COLO668 (cell line): ENCODE data around the gene MRTFA.
"Not testable (repeated sequence)": the region's sequence is repeated elsewhere in the genome, so short reads cannot be mapped to it uniquely, and the experiment has no call there.

ENCODE experiments used
- DNase-seq: peaks from one replicate; lab custom pipeline; 2025; ENCODE audit not compliant: unreplicated experiment; lab: John Stamatoyannopoulos, UW

The MRTFA gene

DNA sequence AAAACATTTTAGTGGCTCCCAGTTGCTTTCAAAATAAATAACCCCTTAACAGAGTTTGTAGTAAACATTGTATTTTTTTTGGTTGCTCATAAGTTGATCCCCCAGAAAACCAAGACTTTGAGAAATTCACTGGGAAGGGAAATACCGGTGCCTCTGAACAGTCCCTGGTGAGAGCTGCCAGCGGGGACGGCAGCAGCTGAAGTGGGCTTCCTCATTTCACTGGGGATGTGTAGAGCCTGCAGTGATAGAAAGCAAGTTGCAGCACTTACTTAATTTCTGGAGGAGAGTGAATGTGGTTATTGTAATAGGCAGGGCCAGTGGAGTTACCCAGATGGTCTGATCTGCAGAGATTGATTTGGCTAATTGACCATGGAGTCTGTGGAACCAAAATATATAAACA, 24.2 kb upstream of the MRTFA start:
- no peak for DNase-seq

DNA sequence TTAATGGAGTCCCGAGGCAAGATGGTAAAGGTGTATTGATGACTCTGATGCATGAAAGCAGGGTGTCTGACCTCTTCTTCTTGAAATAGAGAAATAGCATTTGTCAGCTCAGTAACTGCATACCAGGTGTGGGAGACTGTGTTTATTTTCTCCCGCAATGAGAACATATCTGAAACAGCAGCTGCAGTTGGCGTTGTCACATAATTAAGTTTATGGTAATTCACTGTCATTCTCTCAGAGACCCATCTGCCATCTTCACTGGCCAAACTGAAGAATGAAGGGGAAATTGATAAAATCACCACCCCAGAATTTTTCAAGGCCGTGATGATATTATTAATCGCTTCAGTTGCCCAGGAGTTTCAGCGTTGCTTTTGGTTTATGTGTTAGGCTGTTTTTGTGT, 22.6 kb upstream of the MRTFA start:
- DNase-seq = no peak

DNA sequence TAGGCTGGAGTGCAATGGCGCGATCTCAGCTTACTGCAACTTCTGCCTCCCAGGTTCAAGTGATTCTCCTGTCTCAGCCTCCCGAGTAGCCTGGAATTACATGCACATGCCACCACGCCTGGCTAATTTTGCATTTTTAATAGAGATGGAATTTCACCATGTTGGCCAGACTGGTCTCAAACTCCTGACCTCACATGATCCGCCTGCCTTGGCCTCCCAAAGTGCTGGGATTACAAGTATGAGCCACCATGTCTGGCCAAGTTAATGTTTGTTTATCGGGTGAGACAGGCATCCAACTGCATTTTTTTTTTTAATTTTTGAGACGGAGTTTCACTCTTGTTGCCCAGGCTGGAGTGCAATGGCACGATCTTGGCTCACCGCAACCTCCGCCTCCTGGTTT, 20.1 kb upstream of the MRTFA start:
- DNase-seq = not testable (repeated sequence)

DNA sequence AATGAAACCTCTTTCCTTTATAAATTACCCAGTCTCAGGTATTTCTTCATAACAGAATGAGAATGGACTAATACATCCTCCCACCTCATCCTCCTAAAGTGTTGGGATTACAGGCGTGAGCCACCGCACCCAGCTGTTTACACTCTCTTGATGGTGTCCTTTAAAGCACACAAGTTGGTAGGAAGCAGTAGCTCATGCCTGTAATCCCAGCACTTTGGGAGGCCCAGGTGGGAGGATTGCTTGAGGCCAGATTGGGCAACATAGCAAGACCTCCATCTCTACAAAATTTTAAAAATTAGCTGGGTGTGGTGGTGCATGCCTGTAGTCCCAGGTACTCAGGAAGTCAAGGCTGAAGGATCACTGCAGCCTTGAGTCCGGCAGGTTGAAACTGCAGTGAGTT, 19.4 kb upstream of the MRTFA start:
- DNase-seq = not testable (repeated sequence)

DNA sequence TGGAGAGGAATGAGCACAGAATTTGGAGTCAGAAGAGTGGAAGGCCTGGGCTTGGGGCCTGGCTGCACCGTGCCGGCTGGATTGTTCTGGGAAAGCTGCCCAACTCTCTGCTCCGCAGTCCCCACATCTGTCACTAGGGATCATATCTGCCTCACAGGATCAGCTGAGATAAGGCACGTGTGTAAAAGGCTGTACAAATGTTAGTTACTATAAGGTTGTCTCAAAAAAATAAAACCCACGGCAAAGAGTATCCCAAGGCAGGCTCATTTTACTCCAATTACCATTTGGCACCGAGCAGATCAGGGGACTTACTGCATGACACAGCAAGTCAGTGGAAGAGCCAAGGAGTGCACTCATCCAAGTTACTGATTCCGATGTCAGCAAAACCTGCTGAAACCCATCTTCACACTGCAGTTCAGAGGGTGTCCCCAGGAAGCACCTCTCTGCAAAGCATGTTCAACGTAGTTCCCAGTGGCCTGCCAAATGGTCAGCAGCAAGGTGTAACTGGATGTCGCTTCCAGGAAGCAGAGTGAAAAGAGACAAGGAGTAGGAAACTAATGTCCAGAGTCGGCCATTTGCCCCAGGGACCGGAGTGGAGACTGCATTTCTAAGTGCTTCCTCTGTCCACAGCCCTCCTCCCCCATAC, 18.1 kb upstream of the MRTFA start:
- DNase-seq = peak; percentile 21

DNA sequence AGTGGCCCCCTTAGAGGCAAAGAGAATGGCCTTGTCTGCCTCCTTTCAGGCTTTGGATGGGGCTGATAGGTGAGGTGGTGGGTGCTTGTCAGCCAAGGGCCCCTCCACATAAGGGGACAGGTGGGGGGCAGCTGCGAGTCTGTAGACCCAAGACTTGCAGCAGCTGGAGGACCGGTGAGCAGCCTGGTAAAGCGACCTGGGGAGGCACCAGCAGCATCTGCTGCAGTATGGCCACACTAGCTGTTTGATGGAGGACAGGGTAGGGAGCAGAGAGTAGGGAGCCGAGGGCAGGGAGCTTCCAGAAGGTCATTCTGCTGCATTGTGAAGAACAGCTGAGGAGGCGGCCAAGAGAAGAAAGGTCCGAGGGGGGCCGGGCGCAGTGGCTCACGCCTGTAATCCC, 16.8 kb upstream of the MRTFA start:
- no peak for DNase-seq

DNA sequence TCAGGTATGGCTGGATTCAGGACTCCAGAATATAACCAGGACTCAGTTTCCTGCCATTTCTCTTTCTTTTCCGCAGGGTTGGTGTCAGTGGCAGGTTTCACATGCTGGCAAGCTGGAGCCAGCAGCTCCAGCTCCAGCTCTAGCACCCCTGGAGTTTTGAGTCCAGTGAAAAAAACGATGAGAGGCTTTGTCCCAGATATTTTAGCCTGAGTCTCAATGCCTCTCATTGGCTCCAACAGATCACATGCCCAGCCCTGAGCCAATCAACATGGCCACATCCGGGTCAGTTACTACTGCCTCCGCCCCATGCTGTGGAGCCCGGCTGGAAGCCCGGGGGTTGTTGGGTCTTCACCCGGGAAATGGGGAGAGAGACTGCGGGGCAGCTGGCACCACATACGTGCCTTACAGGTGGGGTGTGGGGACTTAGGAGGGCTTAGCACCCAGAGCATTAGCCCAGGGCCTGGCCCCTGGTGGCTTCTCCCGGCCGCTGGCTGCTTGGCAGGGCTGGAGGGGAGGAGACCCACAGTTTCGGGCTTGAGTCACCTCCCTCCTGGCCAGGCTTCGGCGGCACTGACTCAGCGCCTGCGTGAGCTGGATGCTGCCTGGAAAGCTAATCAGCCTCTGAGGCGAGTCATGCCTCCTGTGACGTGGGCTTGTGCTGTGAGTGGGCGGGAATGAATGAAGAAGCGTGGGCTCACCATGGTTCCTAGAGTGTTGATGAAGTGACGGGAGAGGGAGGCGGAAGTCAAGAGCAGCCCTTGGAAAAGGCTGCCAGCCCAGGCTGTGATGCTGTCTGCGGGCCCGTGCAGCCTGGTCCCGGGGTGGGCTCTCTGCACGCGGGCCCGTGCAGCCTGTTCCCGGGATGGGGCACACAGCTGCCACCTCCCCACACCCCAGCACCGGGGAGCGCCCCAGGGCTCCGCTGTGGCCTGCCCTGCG, 15.3 kb upstream of the MRTFA start:
- peak; percentile 89 for DNase-seq

DNA sequence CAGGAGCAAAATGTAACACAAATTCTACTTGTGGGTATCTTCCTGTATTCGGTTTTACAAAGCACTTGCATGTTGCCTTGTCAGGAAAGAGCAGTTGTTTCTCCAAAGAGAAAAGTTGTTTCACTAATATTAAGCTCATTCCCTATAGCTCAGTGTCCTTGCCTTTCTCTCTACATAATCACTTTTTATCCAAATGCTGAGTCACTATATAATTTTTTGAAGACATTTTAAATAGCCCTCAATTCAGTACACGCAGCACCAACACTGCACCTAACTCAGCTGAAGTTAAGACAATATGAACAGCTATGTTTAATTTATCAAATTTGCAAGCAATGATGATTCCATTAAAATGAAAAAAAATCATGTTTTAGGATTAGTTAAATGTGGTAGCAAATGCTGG, 14.5 kb upstream of the MRTFA start:
- DNase-seq = no peak

DNA sequence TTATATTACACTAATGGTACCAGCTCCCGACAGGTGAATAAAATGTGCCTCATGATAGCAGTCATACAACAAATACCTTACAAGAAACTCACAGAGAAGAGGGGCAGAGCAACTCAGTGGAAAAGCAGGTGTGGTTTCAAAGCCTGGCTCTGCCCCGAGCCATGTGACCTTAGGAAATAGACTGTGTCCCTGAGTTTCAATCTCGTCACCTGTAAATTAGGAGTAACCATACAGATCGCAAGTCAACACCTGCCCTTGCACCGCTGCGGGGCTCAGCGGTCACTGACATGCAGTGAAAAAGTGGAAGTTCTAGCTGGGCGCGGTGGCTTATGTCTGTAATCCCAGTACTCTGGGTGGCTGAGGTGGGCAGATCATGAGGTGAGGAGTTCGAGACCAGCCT, 11.9 kb upstream of the MRTFA start:
- no peak for DNase-seq

DNA sequence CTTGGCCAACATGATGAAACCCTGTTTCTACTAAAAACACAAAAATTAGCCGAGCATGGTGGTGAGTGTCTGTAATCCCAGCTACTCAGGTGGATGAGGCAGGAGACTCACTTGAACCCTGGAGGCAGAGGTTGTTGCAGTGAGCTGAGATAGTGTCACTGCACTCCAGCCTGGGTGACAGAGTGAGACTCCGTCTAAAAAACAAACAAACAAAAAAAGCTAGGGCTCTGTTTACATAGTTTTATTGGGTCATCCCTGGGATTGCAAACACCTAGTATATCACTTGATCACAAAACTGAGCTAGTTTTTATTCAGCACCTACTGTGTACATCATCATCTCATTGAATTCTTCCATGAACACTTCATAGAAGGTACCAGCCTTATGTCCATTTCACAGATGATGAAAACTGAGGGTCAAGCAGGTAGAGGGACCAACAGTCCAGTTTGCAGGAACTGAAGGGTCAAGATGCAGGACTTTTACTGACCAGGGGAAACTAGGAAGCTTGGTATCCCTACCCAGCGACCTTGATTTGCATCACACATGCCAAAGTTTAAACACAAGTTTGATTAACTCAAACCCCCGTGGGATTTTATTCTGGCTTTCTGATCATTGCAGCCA, 9.2 kb upstream of the MRTFA start:
- no peak for DNase-seq

DNA sequence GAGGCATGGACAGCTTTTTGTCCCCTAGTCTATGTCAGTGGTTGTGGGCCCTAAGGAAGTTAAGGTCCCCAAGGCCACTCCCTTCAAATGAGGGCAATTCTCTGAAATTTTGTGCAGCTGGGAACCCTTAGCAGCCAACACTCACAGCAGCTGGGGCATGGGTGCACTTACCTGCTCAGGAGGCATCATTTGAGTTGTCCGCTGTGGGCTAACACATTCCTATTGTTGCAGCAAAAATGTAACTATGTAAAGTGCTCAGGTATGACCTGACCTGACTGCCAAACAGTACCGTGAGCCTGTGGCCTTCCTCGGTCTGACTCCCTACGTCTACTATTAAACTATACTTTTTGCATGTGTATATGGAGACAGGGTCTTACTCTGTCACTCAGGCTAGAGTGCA, 5.8 kb upstream of the MRTFA start:
- no peak for DNase-seq

DNA sequence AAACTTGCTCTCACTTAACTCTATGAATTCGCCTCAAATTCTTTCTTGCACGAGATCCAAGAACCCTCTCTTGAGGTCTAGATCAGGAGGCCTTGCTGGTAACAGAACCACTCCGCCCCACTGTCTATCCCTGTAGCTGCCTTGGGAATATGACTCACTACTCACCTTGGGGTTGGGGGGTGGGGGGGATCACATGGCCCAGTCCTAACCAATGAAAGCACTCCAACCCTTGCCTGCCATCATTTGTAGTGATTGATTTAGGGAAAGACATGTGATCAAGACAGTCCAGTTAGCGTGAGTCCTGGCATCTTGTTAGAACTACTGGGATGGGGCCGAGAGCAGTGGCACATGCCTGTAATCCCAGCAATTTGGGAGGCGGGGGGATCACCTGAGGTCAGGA, 4.8 kb upstream of the MRTFA start:
- DNase-seq = no peak

DNA sequence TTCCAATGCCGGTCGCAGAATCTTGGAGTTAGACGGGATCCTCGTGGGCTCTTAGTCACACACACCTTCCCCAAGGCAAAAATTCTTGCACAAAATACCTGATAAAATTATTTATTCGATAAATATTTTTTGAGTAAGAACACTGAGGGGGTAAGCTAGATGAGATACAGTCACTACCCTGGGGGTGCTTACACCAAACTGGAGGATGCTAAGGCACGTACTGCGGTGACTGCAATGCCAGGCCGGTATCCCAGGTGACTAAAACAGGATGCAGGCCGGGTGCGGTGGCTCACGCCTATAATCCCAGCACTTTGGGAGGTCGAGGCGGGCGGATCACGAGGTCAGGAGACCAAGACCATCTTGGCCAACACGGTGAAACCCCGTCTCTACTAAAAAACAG, 1.7 kb upstream of the MRTFA start:
- DNase-seq = no peak

DNA sequence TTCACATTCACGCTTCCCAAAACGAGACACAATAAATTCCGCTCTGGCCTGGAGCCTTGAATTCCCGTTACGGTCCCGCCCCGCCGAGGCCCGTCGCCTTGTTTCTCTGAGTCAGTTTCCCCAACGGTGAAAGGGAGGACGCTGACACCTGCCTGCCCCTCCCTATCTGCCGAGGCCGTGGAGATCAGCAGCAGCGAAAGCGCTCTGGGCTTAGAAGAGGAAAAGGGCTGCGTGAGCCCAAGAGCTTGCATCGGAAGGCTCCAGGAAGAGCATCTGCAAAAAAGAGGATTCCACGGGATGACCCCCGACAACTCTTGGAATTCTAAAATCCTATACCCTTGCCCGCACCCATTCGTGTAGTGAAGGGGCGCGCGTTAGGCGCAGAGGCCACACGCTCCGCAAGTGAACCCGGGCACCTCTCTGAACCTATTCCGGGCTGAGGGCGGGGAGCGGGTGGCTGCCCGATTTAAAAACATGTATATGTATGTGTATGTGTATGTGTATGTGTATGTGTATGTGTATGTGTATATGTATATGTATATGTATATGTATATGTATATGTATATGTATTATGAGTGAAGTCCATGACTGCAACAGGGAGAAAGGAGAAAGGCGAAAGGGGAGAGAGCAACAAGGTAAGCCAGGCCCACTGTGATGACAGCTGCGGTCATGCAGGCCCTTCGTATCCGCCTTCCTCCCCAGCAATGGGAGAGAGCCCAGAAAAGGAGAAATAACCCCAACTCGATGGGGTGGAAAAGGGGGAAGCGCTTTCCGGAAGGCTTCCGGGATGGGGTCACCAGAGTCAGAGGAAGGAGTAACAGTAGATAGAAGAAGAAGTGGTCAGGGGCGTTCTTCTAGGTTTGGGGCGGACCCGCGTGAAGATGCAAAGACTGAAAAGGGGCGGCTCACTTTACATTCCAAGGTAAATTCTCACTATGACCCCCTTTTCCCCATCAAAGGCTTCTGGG, 948 bp upstream of the MRTFA start:
- peak; percentile 56 for DNase-seq

DNA sequence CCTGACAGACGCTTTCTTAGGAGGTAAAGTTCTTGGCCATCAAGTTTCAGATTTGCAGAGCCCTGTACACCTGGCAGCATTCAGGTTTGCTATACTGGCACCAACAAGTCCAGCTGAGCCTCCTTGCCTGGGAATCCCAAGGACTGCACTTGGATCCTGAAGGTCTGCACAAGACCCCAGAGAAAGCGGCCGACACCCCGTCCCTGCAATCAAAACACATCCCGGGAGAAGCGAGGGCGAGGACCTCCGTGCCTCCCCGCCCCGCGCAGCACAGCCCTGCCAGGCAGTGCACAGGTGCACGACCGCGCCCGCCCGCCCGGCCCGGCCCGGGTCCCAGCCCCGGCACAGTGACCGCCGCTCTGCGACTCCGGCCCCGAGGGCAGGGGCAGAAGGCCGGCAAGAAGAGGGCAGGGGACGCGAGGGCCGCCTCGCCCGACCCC, 559 bp downstream of the MRTFA start:
- peak; percentile 67 for DNase-seq

DNA sequence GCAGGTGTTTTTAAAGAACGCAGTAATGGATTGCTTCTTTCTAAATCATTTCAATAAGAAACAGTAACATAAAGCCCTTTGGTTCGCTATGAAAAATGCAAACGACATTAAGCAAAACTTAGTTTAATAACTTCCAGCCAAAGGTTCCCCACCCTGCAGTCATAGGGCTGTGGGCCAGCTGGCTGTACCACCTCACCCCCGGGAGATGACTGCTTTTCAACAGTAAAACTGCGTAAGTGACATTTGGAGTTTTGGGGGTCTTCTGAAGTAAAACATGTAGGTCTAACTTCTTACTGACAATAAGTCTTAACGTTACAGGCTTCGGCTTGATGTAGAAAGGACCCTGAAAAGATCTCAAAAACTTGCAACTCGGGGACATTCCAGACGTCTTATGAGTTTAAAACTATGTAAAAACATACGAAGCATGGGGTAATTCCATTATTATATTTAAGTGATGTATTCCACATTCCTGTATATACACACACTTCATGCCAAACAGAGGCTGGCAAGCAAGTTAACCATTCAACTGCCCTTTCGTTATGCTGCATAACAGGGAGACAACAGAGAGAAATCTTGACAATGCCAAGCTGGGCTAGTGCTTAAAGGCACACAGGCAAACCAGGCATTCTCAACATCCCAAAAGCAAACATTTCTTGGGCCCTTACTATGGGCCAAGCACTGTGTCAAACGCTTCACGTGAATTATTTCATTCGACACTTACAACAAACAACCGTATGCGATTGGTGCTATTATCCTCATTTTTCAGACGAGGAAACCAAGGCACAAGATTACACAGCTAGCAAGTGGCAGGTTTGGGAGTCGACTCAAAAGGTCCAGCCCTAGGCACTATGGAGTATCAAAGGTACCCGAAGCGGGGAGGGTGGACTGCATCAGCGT, 1.2 kb downstream of the MRTFA start:
- no peak for DNase-seq

DNA sequence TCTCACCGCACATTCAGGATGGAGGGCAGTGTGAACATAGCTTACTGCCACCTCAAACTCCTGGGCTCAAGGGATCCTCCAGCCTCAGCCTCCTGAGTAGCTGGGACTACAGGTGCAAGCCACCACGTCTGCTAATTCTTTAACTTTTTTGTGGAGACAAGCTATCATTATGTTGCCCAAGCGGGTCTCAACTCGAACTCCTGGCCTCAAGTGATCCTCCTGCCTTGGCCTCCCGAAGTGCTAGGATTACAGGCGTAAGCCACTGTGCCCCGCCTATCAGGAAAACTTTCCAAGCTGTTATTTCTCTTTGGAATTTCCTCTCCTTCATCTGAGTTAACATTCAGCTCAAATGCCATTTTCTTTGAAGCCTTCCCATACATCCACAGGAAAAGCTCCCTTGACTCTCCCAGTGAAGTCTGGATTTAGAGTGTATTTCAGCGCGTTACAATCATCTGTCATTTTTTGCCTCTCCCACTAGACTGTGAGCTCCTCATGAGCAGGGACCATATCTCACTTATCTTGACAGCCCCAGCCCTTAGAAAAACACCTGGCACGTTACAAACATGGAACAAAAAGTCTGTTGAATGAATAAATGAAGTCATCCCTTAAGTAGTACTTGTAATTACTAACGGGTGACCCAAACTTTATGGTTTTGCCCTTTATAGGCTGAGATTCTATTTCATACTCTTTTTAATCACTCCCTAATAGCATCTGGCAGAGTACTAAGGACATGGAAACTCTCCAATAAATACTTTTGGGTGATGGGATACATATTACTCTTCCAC, 2.2 kb downstream of the MRTFA start:
- DNase-seq = no peak

DNA sequence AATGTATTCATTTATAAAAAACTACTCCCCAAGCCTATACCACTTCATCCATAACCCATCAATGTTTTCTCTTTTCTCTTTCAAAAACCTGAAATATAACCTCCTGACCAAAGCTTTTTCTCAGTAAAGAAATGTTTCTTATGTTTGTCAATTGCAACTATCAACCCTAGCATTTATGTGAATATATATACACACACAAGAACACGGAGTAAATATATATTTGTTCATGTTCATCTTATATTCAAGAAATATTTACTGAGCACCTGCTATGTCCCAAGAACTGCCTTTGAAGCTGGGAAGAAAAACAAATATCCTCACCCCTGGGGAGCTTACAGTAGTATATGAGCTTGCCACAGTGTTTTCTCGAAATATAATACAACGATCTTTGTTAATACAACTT, 3.5 kb downstream of the MRTFA start:
- no peak for DNase-seq

DNA sequence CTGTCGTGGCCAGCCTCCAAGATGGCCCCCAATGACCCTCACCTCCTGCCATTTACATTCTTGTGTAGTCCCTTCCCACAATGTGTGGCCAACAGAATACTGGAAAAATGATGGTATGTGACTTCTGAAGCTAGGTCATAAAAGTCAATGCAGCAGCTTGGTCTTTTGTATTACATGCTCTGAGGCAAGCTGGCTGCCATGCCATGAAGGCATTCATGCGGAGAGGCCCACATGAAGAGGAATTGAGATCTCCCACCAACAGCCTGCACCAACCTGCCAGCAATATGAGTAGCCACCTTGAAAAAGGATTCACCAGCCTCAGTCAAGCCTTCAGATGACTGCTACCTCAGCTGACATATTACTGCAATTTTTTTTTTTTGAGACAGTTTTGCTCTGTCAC, 4.6 kb downstream of the MRTFA start:
- no peak for DNase-seq
